ENCODE measurements around the gene TXNL1. TPM values are rescaled to one million over a fixed set of nuclear protein-coding genes. Genes with fewer than 3 reads are reported as not detected.

TXNL1 gene
- total RNA-seq = 32.9 and 47.7 TPM in 2 replicates

DNA sequence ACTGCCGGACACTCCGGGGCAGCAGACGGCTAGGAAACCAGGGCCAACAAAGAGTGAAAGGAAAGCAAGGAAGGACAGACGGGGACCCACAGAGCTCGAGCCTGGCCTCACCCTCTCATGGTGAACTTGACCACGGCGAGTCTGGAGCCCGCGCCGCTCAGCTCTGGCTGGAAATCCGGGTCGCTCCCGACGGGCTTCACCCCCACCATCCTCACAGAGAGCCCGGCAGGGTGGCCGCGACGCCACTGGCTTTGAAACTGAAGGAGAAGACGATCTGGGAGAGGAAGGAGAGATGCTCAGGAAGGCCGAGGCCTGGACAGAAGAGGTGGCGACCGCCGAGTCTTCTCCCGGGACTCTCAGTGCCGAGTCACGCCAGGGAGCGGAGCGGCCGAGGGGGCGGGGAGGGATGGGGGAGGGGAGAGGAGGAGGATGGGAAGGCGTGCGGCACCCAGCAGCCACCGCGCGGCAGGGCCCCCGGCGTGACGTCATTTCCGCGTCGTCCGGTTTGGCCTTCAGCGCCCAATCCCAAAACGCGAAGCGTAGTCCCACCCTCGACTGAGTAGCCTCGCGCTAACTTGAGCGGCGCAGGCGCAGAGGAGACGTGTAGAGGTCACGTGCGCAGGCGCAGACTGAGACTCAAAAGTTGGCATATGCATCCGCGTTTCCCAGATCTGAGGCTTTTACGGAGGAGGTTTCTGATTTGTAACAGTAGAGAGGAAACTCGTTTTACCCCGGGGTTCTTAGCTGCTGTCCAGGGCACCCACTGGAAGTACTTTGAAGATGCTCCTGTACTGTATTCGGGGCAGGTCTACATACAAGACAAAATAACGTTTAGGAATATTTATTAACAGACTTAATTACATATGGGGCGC is at the start of gene TXNL1:
Gene TXNL1, minus strand, starts transcription at position 361 of the 872 bp plus-strand sequence. Its CDS starts 152 bp downstream, at position 209.
- peak within 1 kb of the TSS; percentile 94 for H3K4me2 ChIP-seq (ENCODE audit: insufficient read depth, low read length)
- peaks cover 28% of the 10 kb centered on the region for H4K20me1 ChIP-seq (ENCODE audit: insufficient read depth, low read length)
- peak; percentile 97 for DNase-seq (ENCODE audit: insufficient read length, low spot score, missing footprints)
- H3K4me1 ChIP-seq (ENCODE audit: insufficient read depth, low read length) = peaks cover 16% of the 10 kb centered on the region
- peak within 1 kb of the TSS; percentile 93 for H2AFZ ChIP-seq (ENCODE audit: low read length)
- no peaks in the 10 kb centered on the region for H3K9me3 ChIP-seq (ENCODE audit: low read depth, low read length)
- peak within 1 kb of the TSS; percentile 98 for H3K4me3 ChIP-seq (ENCODE audit: insufficient read depth, low read length)
- TF ChIP-seq, protein P1, sequence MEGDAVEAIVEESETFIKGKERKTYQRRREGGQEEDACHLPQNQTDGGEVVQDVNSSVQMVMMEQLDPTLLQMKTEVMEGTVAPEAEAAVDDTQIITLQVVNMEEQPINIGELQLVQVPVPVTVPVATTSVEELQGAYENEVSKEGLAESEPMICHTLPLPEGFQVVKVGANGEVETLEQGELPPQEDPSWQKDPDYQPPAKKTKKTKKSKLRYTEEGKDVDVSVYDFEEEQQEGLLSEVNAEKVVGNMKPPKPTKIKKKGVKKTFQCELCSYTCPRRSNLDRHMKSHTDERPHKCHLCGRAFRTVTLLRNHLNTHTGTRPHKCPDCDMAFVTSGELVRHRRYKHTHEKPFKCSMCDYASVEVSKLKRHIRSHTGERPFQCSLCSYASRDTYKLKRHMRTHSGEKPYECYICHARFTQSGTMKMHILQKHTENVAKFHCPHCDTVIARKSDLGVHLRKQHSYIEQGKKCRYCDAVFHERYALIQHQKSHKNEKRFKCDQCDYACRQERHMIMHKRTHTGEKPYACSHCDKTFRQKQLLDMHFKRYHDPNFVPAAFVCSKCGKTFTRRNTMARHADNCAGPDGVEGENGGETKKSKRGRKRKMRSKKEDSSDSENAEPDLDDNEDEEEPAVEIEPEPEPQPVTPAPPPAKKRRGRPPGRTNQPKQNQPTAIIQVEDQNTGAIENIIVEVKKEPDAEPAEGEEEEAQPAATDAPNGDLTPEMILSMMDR (IDR thresholded peaks at IDR 0.05; ENCODE audit: extremely low read depth, low read depth, low read length) = no peak
- H3K79me2 ChIP-seq (ENCODE audit: insufficient read depth, low read length) = peaks cover 50% of the 10 kb centered on the region
- H3K36me3 ChIP-seq (ENCODE audit: insufficient read depth, low read length) = peaks cover 6% of the 10 kb centered on the region
- no peaks in the 10 kb centered on the region for H3K27me3 ChIP-seq (ENCODE audit: insufficient read depth, low read length)
- H3K27ac ChIP-seq (ENCODE audit: low read depth, low read length) = peak within 1 kb of the TSS; percentile 96

DNA sequence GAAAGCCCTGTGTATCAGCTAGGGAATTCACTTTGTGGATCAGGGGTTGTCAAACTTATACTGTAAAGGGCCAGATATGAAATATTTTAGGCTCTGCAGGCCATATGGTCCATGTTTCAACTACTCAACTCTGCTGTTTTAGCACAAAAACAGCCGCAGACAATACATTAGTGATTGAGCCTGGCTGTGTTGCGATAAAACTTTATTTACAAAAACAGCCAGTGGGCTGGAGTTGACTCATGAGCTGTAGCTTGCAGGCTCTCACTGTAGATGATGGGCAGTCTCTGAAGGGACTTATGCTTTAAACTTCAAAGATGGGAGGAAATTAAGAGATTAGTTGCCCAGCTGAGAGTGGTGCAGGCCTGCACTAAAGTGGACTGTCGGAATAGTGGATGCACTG is 45.9 kb upstream of the TXNL1 start:
- Histone ChIP-seq H3K27ac (ENCODE audit: low read depth, low read length) (no peak overlapping the region), H3K4me1 (ENCODE audit: insufficient read depth, low read length) (no peaks in the 10 kb centered on the region), H3K4me2 (ENCODE audit: insufficient read depth, low read length) (no peak overlapping the region), H3K36me3 (ENCODE audit: insufficient read depth, low read length) (no peaks in the 10 kb centered on the region), H3K79me2 (ENCODE audit: insufficient read depth, low read length) (no peaks in the 10 kb centered on the region), H3K27me3 (ENCODE audit: insufficient read depth, low read length) (no peaks in the 10 kb centered on the region), H3K9me3 (ENCODE audit: low read depth, low read length) (no peaks in the 10 kb centered on the region), H3K4me3 (ENCODE audit: insufficient read depth, low read length) (no peak overlapping the region), H2AFZ (ENCODE audit: low read length) (no peak overlapping the region), H4K20me1 (ENCODE audit: insufficient read depth, low read length) (no peaks in the 10 kb centered on the region)
- TF ChIP-seq, protein P1 (IDR thresholded peaks at IDR 0.05; ENCODE audit: extremely low read depth, low read depth, low read length) = no peak
- DNase-seq (ENCODE audit: insufficient read length, low spot score, missing footprints) = no peak

DNA sequence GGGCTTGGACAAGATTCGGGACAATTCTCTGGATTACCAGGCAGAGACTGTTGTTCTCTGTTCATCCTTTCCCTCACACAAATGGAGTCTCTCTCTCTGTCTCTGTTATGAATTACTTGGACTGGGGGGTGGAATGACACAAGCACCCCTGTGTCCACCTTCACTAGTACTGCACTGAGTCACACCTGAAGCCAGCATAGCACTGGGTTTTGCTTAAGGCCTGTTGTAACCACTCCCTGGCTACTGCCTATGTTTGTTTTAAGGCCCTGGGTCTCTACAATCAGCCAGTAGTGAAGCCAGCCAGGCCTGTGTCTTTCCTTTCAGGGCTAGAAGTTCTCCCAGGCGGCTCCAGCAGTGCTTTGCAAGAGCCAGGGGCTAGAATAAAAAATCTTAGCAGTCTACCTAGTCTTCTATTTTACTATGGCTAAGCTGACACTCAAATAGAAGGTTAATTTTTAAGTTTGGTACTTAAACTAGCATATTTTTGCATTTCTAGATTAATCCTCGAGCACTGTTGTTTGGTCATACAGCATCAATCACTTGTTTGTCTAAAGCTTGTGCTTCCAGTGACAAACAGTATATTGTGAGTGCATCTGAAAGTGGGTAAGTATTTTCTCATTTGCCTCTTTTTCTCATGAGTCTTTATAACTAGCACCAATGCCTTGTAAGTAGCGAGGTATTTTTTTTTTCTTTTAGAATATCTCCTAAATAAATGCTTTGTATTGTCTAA is 40.6 kb upstream of the TXNL1 start:
- Histone ChIP-seq H3K4me2 (ENCODE audit: insufficient read depth, low read length) (no peak overlapping the region), H3K36me3 (ENCODE audit: insufficient read depth, low read length) (no peaks in the 10 kb centered on the region), H3K27ac (ENCODE audit: low read depth, low read length) (no peak overlapping the region), H3K9me3 (ENCODE audit: low read depth, low read length) (no peaks in the 10 kb centered on the region), H3K4me1 (ENCODE audit: insufficient read depth, low read length) (no peaks in the 10 kb centered on the region), H3K27me3 (ENCODE audit: insufficient read depth, low read length) (no peaks in the 10 kb centered on the region), H2AFZ (ENCODE audit: low read length) (no peak overlapping the region), H4K20me1 (ENCODE audit: insufficient read depth, low read length) (no peaks in the 10 kb centered on the region), H3K79me2 (ENCODE audit: insufficient read depth, low read length) (peaks cover 2% of the 10 kb centered on the region), H3K4me3 (ENCODE audit: insufficient read depth, low read length) (no peak overlapping the region)
- TF ChIP-seq, protein P1 (IDR thresholded peaks at IDR 0.05; ENCODE audit: extremely low read depth, low read depth, low read length) = no peak
- DNase-seq (ENCODE audit: insufficient read length, low spot score, missing footprints) = no peak

DNA sequence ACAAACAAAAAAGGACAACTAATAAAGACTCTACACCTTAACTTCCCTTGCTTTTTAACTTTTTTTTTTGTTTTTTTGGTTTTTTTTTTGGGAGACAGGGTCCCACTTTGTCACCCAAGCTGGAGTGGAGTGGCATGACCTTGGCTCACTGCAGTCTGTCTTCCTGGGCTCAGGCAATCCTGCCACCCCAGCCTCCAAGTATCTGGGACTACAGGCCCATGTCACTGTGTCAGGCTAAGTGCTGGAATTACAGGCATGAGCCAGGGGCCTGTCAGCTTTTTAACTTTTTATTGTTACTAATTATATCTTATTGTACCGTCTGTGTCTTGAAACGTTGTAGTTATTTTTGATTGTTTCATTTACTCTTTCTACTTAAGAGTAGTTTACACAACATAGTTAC is 38.2 kb upstream of the TXNL1 start:
- H3K9me3 ChIP-seq (ENCODE audit: low read depth, low read length) = no peaks in the 10 kb centered on the region
- DNase-seq (ENCODE audit: insufficient read length, low spot score, missing footprints) = no peak
- H3K4me3 ChIP-seq (ENCODE audit: insufficient read depth, low read length) = no peak overlapping the region
- H3K27me3 ChIP-seq (ENCODE audit: insufficient read depth, low read length) = no peaks in the 10 kb centered on the region
- no peaks in the 10 kb centered on the region for H3K4me1 ChIP-seq (ENCODE audit: insufficient read depth, low read length)
- TF ChIP-seq, protein P1 (IDR thresholded peaks at IDR 0.05; ENCODE audit: extremely low read depth, low read depth, low read length) = no peak
- H3K27ac ChIP-seq (ENCODE audit: low read depth, low read length) = no peak overlapping the region
- H3K4me2 ChIP-seq (ENCODE audit: insufficient read depth, low read length) = no peak overlapping the region
- H4K20me1 ChIP-seq (ENCODE audit: insufficient read depth, low read length) = no peaks in the 10 kb centered on the region
- peaks cover 3% of the 10 kb centered on the region for H3K36me3 ChIP-seq (ENCODE audit: insufficient read depth, low read length)
- H2AFZ ChIP-seq (ENCODE audit: low read length) = no peak overlapping the region
- peaks cover 5% of the 10 kb centered on the region for H3K79me2 ChIP-seq (ENCODE audit: insufficient read depth, low read length)
